Endodermal cell (in vitro differentiated cells): ENCODE results near the gene PSMC3IP. TPM values are rescaled to one million over a fixed set of nuclear protein-coding genes. Genes with fewer than 3 reads are reported as not detected.
"Not testable (repeated sequence)": the region's sequence is repeated elsewhere in the genome, so short reads cannot be mapped to it uniquely, and the experiment has no call there.

Experiments
- DNase-seq: peaks from one replicate; pipeline ENCODE4 v3.0.0-alpha.2; 2017
- H3K27ac ChIP-seq: 2 replicates; pipeline ENCODE4 v1.5.1; 2013; ENCODE audit warnings: mild to moderate bottlenecking, low read depth, low read length, moderate library complexity
- H3K27me3 ChIP-seq: 2 replicates; pipeline ENCODE4 v1.6.1; 2013; ENCODE audit warnings: mild to moderate bottlenecking, low read length, moderate library complexity; ENCODE audit not compliant: insufficient read depth, control insufficient read depth, poor library complexity, severe bottlenecking
- H3K36me3 ChIP-seq: 2 replicates; pipeline ENCODE4 v1.7.0; 2013; ENCODE audit warnings: mild to moderate bottlenecking, low read length, moderate library complexity; ENCODE audit not compliant: control insufficient read depth, insufficient read depth
- H3K4me1 ChIP-seq: one replicate; pipeline ENCODE4 v1.7.0; 2013; ENCODE audit warnings: low read length; ENCODE audit not compliant: control insufficient read depth, insufficient read depth
- H3K4me3 ChIP-seq: 2 replicates; pipeline ENCODE4 v1.5.1; 2013; ENCODE audit warnings: mild to moderate bottlenecking, low read length, moderate library complexity
- H3K9ac ChIP-seq: 2 replicates; pipeline ENCODE4 v1.6.1; 2013; ENCODE audit warnings: mild to moderate bottlenecking, low read length, moderate library complexity; ENCODE audit not compliant: poor library complexity, severe bottlenecking; ENCODE audit errors: extremely low read depth
- H3K9me3 ChIP-seq: 2 replicates; pipeline ENCODE4 v1.6.1; 2013; ENCODE audit warnings: mild to moderate bottlenecking, low read length, moderate library complexity; ENCODE audit not compliant: control insufficient read depth
- H3K27ac Mint-ChIP-seq: 2 replicates; pipeline ENCODE4 v1.8.0; 2020; ENCODE audit warnings: mixed read lengths
- H3K27me3 Mint-ChIP-seq: 2 replicates; pipeline ENCODE4 v1.8.0; 2021; ENCODE audit warnings: mild to moderate bottlenecking, mixed read lengths; ENCODE audit not compliant: insufficient read depth
- H3K36me3 Mint-ChIP-seq: 2 replicates; pipeline ENCODE4 v1.8.0; 2020; ENCODE audit warnings: low read depth, mixed read lengths
- H3K4me1 Mint-ChIP-seq: 2 replicates; pipeline ENCODE4 v1.8.0; 2020; ENCODE audit warnings: mixed read lengths
- H3K4me3 Mint-ChIP-seq: 2 replicates; pipeline ENCODE4 v1.8.0; 2020; ENCODE audit warnings: mild to moderate bottlenecking, moderate library complexity, mixed read lengths
- H3K9me3 Mint-ChIP-seq: 2 replicates; pipeline ENCODE4 v1.8.0; 2020; ENCODE audit warnings: mild to moderate bottlenecking, mixed read lengths
- WGBS, 2 experiments: methylation state at CpG; one replicate each; pipeline versions ENCODE4 v1.1.5 to v1.1.7; 2013; ENCODE audit warnings: missing lambda C conversion rate in 2 of 2, mixed read lengths in 1 of 2; ENCODE audit not compliant: insufficient coverage in 1 of 2, insufficient read length in 1 of 2; 5-methylcytosine and 5-hydroxymethylcytosine counted together
- total RNA-seq, 2 donors: library from RNA; stranded (reverse); fragmentation: NEBNext Ultra II Directional in 1 of 2; extraction: Animal tissue kit (Norgen Biotek cat#: 25700) in 1 of 2; gene quantifications; 2 replicates in 1 of 2; 3 replicates in 1 of 2; pipeline ENCODE4 v1.2.1, GENCODE V29; 2021
- TF ChIP-seq, protein P1 (sequence below): fragments of 200-600 bp; sonication (generic); conservative IDR thresholded peaks from 2 replicates; pipeline ENCODE4 v1.5.0; 2021; ENCODE audit warnings: antibody characterized with exemption, mild to moderate bottlenecking

Gene PSMC3IP
- total RNA-seq, 2 donors from 2014 or later: 27.8 to 38.6 TPM

GRCh38 chr17:42623271-42623670 is 45.7 kb upstream of the PSMC3IP start:
- whole genome bisulfite sequencing, 2 experiments: 93 to 100% methylated on average over 1 to 2 of the region's 2 CpGs
- H3K27ac Mint-ChIP-seq: no peak overlapping the region
- no peaks in the 10 kb centered on the region for H3K36me3 ChIP-seq
- H3K4me1 Mint-ChIP-seq: peaks cover 5% of the 10 kb centered on the region
- H3K4me3 Mint-ChIP-seq: no peak overlapping the region
- H3K27me3 ChIP-seq: no peaks in the 10 kb centered on the region
- no peak for DNase-seq
- no peak overlapping the region for H3K27ac ChIP-seq
- peaks cover 2% of the 10 kb centered on the region for H3K4me1 ChIP-seq
- no peak overlapping the region for H3K4me3 ChIP-seq
- H3K36me3 Mint-ChIP-seq: no peaks in the 10 kb centered on the region
- no peaks in the 10 kb centered on the region for H3K9me3 ChIP-seq
- no peaks in the 10 kb centered on the region for H3K27me3 Mint-ChIP-seq
- TF ChIP-seq, protein P1, sequence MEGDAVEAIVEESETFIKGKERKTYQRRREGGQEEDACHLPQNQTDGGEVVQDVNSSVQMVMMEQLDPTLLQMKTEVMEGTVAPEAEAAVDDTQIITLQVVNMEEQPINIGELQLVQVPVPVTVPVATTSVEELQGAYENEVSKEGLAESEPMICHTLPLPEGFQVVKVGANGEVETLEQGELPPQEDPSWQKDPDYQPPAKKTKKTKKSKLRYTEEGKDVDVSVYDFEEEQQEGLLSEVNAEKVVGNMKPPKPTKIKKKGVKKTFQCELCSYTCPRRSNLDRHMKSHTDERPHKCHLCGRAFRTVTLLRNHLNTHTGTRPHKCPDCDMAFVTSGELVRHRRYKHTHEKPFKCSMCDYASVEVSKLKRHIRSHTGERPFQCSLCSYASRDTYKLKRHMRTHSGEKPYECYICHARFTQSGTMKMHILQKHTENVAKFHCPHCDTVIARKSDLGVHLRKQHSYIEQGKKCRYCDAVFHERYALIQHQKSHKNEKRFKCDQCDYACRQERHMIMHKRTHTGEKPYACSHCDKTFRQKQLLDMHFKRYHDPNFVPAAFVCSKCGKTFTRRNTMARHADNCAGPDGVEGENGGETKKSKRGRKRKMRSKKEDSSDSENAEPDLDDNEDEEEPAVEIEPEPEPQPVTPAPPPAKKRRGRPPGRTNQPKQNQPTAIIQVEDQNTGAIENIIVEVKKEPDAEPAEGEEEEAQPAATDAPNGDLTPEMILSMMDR: no peak
- no peak overlapping the region for H3K9ac ChIP-seq
- H3K9me3 Mint-ChIP-seq: no peaks in the 10 kb centered on the region

DNA sequence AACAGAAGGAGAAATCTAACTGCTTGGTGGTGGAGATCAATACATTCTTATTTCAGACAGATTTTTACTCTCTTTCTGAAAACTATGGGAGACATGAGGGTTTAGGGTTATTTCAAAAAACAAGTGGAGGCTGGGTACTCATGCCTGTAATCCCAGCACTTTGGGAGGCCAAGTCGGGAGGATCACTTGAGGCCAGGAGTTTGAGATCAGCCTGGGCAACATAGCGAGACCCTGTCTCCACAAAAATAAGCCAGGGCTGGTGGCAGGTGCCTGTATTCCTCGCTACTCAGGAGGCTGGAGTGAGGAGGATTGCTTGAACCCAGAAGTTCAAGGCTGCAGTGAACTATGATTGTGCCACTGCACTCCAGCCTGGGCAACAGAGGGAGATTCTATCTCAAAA is 44.5 kb upstream of the PSMC3IP start:
- not testable (repeated sequence) for H3K4me1 ChIP-seq, H3K4me3 ChIP-seq, H3K27me3 ChIP-seq, H3K36me3 Mint-ChIP-seq, H3K9me3 ChIP-seq, H3K36me3 ChIP-seq, H3K27me3 Mint-ChIP-seq, H3K4me3 Mint-ChIP-seq, H3K4me1 Mint-ChIP-seq, DNase-seq, H3K9ac ChIP-seq, H3K27ac ChIP-seq, H3K27ac Mint-ChIP-seq, H3K9me3 Mint-ChIP-seq
- WGBS, 2 experiments: 82 to 89% methylated on average over 3 of the region's 3 CpGs

GRCh38 chr17:42618442-42619150 is 41.1 kb upstream of the PSMC3IP start:
- peak; percentile 94 for DNase-seq
- Mint-ChIP-seq H3K27me3 (no peaks in the 10 kb centered on the region), H3K27ac (no peak overlapping the region), H3K9me3 (no peaks in the 10 kb centered on the region), H3K4me1 (peaks cover 8% of the 10 kb centered on the region), H3K4me3 (no peak overlapping the region), H3K36me3 (peaks cover 22% of the 10 kb centered on the region)
- Histone ChIP-seq H3K9me3 (no peaks in the 10 kb centered on the region), H3K4me3 (no peak overlapping the region), H3K4me1 (peaks cover 2% of the 10 kb centered on the region), H3K27me3 (no peaks in the 10 kb centered on the region), H3K36me3 (peaks cover 20% of the 10 kb centered on the region), H3K27ac (peak overlapping the region; percentile 49), H3K9ac (no peak overlapping the region)
- 80 to 83% methylated on average over 7 to 9 of the region's 9 CpGs for WGBS, 2 experiments
- TF ChIP-seq, protein P1: peak; percentile 71
